GM12891 (cell line): ENCODE measurements around the gene CS.
"Not testable (repeated sequence)": the region's sequence is repeated elsewhere in the genome, so short reads cannot be mapped to it uniquely, and the experiment has no call there.

Experiments
- DNase-seq: peaks from one replicate; pipeline ENCODE4 v3.0.0; 2011; ENCODE audit warnings: low spot score; ENCODE audit not compliant: insufficient read length
- FAIRE-seq: peaks from 2 replicates; lab custom pipeline; 2011; peaks lifted over from hg19 to GRCh38; lab: Jason Lieb, UNC
- PAX5 ChIP-seq: IDR thresholded peaks from 2 replicates; pipeline ENCODE4 v1.6.1; 2011; ENCODE audit warnings: low read length, moderate library complexity, mild to moderate bottlenecking; ENCODE audit not compliant: insufficient read depth, severe bottlenecking
- POLR2A ChIP-seq: IDR thresholded peaks from 2 replicates; pipeline ENCODE4 v1.6.1; 2011; ENCODE audit warnings: low read depth, low read length, control low read depth
- POLR2AphosphoS5 ChIP-seq: IDR thresholded peaks from 2 replicates; pipeline ENCODE4 v1.6.1; 2011; ENCODE audit warnings: low read depth, low read length, control low read depth
- POU2F2 ChIP-seq: IDR thresholded peaks from 2 replicates; pipeline ENCODE4 v1.6.1; 2011; ENCODE audit warnings: low read depth, mild to moderate bottlenecking, control low read depth, low read length, moderate library complexity
- SPI1 ChIP-seq: IDR thresholded peaks from 2 replicates; pipeline ENCODE4 v1.6.1; 2011; ENCODE audit warnings: low read depth, low read length, control low read depth
- TAF1 ChIP-seq: IDR thresholded peaks from 2 replicates; pipeline ENCODE4 v1.6.1; 2011; ENCODE audit warnings: low read depth, low read length, control low read depth

CS gene

DNA sequence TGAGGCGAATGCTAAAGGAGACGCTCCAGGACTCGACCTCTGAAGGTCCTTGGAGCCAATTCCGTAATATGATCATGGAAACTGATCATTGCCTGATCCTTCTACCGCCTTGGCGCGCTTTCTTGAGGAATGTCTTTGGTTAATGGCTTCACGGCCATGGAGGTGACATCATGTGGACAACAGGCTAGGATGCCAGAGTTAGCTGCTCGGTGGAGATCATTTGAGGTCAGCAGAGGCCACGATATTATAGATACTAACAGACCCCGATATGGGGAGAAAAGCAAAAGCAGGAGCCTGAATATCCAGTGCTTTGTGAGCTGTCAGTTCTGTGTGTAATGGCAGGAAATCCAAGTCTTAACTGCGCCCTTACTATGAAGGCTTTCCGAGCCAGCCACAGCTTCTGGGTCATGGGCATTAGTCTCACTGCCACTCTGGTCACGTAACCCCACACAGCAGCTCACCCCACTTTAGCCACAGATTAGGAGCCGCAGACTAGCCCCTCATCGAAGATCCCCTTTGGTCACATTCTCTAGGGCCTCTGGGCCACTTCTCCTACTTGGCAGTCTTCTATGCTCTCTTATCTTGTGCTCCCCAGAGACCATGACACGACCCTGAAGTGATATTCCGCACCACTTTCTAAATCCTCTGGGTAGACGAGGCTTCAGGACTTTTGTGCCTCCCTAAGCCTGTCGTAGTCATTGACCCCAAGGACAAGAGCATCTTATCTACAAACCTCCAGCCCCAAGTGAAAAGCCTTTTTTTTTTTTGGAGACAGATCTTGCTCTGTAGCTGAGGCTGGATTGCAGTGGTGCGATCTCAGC lies 724 bp upstream of the CS start:
- TF ChIP-seq POLR2A (no peak), POLR2AphosphoS5 (no peak), SPI1 (no peak), TAF1 (no peak), POU2F2 (no peak), PAX5 (no peak)
- FAIRE-seq (no peak), DNase-seq (no peak)

DNA sequence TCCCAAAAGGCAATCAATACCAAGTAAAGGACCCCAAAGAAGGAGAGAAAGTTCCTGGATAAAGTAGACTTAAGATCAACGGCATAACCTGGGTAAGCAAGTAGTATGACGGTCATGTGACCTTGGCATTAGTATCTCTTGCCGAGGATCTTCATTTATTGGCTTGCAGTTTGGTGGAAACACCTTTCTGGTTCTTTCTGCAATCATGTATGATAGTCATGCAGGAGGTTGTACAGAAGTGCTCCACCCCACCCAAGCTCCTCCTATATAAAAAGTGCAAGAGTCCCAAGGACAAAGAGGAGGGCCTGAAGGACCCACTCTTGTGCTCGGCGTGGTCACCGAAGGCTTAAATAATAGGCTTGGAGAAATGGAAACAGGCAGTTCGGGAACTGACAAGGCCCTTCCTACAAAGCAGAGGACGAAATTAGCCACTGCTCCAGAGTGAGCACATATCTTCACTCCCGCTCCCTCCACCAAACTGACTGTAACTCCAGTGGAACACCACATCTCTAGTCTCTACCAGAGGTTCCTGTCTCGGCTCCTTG lies 750 bp downstream of the CS start:
- FAIRE-seq (peak; percentile 56), DNase-seq (no peak)
- no peak for TF ChIP-seq POLR2AphosphoS5
- TF ChIP-seq SPI1 = no peak
- no peak for TF ChIP-seq PAX5
- no peak for TF ChIP-seq POLR2A
- no peak for TF ChIP-seq POU2F2
- no peak for TF ChIP-seq TAF1

DNA sequence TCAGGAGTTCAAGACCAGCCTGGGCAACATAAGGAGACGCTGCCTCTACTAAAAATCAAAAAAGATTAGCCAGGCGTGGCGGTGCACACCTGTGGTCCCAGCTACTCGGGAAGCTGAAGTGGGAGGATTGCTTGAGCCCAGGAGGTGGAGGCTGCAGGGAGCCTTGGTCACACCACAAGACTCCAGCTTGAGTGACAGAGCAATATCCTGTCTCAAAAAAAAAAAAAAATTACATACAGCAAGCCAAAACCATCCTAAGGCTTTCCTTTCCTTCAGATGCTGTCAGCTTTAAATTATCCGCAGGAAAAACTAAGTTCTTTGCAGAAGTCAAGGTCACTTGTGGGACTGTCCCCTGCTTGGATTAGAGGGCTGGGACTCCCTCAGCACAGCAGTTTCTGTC lies 1.3 kb downstream of the CS start:
- DNase-seq (no peak), FAIRE-seq (no peak)
- TF ChIP-seq POU2F2 (no peak), TAF1 (no peak), PAX5 (no peak), POLR2A (no peak), SPI1 (no peak), POLR2AphosphoS5 (no peak)

DNA sequence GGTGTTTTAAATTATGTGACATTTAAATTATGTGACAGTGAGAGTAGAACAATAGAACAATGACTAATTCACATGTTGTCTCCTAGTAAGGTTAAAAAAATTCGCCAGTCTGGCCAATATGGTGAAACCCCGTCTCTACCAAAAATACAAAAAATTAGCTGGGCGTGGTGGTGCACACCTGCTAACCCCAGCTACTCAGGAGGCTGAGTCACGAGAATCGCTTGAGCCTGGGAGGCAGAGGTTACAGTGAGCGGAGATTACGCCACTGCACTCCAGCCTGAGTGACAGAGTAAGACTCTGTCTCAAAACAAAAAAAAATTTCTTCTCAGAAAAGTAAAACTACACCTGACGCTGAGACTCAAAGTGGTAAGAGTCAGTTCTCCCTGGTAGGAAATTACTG lies 2.7 kb downstream of the CS start:
- FAIRE-seq (no peak), DNase-seq (no peak)
- TF ChIP-seq SPI1 (no peak), TAF1 (no peak), PAX5 (no peak), POLR2AphosphoS5 (no peak), POU2F2 (no peak), POLR2A (no peak)

DNA sequence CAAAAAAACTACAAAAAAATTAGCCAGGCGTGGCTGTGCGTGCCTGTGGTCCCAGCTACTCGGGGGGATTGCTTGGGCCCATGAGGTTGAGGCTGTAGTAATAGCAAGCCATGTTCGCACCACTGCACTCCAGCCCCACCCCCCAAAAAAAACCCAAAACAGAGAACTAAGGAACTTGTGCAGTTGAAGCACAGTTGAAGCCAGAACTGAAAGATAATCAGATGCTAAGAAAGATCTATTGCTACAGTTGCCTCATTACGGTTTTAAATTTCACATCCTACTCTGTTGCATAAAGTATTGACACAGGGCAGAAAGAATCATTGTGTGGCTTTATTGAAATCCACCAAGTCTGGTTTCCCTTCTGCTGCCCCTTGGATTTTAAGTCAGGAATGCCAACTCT lies 3.8 kb downstream of the CS start:
- peak; percentile 66 for TF ChIP-seq PAX5
- no peak for TF ChIP-seq POU2F2
- FAIRE-seq = no peak
- DNase-seq = no peak

DNA sequence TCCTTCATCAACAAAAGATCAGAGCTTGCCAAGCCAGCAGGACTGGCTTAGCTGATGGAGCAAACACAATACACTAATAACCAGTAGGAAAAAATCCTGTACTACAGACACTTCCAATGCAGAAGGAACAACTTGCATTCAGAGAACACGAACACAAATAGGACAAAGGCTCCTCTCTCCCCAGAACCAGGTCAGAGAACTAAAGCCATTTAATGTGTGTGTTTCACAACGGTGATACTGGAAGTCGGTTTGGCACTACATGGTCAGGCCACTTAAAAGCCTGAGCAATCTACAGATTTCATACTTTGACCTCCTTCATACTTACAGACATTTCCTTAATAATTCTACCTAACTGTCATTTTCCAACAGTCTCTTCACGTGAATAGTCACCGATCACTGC lies 6.3 kb downstream of the CS start:
- DNase-seq = no peak
- FAIRE-seq = no peak
- TF ChIP-seq SPI1 (no peak), POLR2AphosphoS5 (no peak), TAF1 (no peak)

DNA sequence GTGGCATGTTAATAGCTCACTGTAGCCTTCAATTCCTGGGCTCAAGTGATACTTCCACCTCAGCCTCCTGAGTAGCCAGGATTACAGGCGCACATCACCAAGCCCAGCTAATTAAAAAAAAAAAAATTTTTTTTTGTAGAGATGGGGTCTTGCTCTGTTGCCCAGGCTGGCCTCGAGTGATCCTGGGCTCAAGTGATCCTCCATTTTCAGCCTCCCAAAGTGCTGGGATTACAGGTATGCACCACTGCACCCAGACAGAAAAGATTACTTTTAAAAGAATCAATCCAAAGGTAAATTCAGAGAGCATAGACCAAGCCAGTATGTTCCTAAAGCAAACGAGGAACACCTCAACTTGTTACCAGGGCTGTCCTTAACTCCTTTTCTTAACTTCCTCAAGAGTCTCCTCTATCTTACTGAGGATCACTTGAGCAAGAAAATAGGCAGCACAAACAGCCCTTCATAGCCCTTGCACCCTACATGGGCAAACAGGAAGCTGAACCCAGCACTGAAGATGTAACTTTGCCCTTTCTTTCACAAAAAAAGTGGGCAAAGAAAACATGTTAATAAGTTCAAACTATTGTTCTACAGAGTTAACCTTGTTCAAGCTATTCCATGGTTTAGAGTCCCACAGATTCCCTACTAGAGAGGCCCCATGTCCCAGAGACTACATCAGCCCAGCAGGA lies 11.3 kb downstream of the CS start:
- FAIRE-seq (no peak), DNase-seq (no peak)
- no peak for TF ChIP-seq POU2F2
- no peak for TF ChIP-seq TAF1
- no peak for TF ChIP-seq PAX5
- TF ChIP-seq SPI1 = no peak
- no peak for TF ChIP-seq POLR2A
- TF ChIP-seq POLR2AphosphoS5 = no peak

DNA sequence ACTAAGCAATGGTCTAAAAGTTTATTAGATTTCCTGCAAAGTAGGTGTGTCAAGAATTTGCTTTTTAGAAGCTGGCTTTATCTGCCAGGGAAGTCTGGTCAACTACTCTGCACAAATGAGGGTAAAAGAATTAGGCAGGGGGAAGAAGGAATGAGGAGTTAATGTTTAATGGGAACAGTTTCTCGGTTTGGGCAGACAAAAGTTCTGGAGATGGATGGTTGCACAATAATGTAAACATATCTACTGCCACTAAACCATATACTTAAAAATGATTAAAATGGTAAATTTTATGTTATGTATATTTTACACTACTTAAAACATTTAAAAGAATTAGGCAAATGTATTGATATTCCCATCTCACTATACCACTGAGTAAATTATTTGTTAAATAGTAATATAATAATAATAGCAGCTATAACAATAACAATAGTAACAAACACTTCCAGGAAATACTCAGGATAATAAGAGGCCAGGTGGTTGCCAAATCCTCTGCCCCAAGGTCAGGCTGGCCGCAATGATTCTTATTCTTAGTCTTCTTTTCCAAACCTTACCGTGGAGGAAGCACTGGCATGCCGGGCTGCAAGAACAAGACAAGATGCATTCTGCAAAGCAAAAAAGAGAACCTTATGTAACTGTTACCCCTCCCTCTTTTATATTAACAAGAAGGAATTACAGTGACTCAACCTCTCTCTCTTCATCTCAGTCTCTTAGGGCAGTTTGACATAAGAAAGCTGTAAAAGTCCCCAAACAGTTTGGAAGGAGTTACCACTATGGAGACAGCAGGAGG lies 13.9 kb downstream of the CS start:
- FAIRE-seq (no peak), DNase-seq (no peak)
- TF ChIP-seq POLR2AphosphoS5 (no peak), PAX5 (no peak), POLR2A (no peak), SPI1 (no peak), POU2F2 (no peak), TAF1 (no peak)

DNA sequence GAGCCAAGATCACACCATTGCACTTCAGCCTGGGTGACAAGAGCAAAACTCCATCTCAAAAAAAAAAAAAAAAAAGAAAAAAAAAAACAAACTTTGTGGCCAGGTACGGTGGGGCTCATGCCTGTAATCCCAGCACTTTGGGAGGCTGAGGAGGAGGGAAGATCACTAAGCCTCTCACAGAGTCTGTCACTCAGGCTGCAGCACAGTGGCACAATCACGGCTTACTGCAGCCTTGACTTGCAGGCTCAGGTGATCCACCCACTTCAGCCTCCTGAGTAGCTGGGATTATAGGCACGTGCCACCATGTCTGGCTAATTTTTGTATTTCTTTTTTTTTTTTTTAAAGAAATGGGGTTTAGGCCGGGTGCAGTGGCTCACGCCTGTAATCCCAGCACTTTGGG lies 15.9 kb downstream of the CS start:
- not testable (repeated sequence) for DNase-seq, FAIRE-seq
